Kidney tubule cell (primary cell): ENCODE results near the gene TMCC2.

Experiments used
- DNase-seq: peaks from one replicate; pipeline ENCODE4 v3.0.0-alpha.2; 2018; ENCODE audit warnings: low spot score

The TMCC2 gene

GRCh38 chr1:205301842-205302588 is 74.3 kb downstream of the TMCC2 start:
- peak; percentile 61 for DNase-seq

DNA sequence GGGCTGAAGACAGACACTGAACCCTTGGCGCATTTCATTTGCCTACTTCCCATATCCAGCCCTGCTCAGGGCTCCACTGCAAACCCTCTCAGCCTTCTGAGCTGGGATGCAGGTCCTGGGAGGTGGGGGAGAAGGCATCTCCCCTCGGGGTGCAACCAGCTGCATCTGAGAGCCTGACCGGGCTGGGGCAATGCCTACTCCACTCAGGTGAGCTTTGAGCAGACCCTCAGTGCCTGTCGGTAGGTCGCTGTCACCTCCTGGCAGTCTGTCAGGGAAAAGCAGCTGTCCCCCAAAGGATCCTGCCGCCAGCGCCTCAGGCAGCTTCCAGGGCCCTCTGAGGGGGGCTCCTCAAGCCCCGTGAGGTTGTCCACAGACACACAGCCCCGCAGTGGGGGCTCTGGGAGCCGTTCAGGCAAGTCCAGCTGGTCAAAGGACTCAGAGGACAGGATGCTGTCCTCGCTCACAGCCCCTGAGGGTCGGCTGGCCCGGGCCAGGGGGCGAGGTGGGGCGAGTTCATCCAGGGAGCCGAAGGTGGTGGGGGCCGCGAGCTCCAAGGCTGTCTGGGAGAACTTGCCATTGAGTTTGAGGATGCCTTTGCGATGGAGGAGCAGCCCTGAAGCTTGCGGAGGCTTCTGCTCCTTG is 75.6 kb downstream of the TMCC2 start:
- no peak for DNase-seq

DNA sequence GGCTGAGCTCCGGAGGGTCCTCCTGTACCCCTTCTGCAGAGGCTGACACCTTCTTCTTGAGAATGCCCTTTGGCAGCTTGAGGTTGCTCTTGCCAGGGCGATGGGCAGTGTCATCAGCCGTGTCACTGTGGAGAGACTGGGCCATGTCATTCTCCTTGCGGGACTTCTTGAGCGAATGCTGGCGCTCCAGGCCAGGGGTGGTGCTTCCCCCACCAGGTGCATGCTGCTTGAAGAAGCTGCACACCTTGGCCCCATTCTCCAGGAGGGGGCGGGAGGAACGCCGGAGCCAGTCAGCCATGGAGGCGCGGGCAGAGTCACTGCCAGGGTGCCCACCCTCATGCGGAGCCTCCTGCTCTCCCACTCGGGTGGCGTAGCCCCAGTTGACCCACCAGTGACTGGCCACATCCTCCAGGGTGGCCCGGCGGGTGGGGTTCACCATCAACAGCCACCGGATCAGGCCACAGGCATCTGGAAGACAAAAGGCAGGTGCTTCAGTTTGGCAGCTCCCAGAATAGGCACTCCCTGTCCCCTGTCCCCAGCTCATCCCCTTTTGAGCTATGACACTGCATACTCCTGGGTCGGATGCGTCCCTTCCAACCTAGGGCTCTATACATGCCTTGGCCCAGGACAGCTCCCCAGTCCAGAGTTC is 76.4 kb downstream of the TMCC2 start:
- no peak for DNase-seq

GRCh38 chr1:205304695-205305070 is 76.9 kb downstream of the TMCC2 start:
- DNase-seq, result no peak

DNA sequence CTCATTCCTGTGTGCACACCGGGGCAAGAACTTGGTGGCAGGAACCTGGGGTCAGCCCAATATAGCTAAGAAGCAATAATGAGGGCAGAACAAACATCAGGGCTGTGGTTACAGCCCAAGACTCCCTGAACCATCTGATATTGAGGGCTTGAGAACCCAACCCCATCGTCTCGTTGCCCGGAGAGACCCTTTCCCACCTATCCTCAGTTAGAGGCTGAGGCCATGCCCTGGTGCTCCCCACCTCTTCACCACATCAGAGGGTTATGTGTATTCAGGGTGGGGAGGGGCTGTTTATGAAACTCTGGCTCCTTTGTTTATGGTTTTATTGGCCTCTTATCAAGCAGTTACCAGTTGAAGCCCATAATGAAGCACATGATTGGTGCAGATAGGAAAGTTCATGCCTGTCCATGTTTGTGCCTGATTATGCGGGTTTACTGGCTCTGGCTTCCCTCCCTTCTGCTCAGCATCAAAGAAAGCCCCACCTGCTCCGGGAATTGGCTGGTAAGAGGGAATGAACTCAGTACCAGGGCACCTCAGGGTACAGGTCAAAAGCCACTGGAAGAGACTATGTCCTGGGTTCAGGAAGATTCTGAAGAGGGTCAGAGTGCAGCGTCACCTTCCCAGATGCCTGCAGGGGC is 79.3 kb downstream of the TMCC2 start:
- DNase-seq, result no peak

- peak; percentile 36 for DNase-seq
Observed at GRCh38 chr1:205309741-205310140, 82.0 kb downstream of the TMCC2 start.

DNA sequence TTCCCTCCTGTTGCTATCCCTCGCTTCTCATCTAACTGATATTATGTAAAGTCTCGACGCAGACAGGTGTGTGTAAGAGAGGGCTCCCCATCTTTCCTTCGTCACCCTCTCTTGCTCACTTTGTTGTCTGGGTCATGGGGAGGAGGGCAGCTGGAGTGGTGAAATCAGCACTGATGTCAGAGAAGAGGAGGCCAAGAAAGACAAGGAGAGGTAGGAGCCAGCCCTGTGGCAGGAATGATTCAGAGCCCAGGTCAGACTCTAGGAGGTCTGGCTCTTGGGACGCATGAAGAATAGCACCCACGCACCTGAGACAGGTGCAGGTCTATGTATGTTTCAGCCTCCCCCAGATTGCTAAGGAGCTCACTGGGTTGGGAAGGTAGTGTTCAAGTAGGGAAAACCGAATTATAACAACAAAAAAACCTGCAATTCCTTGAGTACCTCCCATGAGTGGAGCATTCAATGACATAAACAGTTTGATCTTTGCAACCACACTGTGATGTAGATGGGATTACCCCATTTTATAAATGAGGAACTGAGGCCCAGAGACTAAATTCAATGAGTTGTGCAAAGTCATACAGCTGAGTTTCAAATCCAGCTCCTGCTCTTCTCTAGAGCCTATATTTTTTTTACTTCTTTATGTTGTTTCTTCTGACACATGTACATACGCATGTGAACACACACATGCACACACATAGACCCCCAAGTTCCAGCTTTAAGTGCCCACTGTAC is 83.4 kb downstream of the TMCC2 start:
- peak; percentile 36 for DNase-seq

DNA sequence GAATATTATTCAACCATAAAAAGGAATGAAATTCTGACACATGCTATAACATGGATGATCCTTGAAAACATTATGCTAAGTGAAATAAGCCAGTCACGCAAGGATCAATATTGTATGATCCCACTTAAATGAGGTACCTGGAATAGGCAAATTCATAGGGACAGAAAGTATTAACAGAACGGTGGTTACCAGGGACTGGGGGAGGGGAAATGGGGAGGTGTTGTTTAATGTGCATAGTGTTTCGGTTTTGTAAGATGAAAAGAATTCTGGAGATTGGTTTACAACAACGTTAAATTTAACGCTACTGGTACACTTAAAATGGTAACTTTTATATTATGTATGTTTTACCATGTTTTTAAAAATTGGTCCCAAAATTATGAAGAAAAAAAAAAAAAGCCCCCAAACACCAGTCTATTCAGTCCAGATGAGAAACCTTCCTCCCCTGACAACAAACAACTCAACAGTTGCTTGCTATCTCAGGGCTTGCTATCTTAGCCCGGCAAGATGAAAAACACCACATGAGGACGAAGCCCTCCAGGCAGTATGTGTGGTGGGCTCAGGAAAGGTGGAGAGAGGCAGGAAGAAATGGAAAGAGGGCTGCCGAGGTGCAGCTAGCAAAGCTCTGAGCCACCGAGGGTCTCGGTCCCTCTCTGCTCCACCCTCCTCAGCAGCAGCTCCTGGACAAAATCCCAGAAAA is 85.3 kb downstream of the TMCC2 start:
- DNase-seq, result no peak

GRCh38 chr1:205313563-205314308 is 86.0 kb downstream of the TMCC2 start:
- DNase-seq, result peak; percentile 80

DNA sequence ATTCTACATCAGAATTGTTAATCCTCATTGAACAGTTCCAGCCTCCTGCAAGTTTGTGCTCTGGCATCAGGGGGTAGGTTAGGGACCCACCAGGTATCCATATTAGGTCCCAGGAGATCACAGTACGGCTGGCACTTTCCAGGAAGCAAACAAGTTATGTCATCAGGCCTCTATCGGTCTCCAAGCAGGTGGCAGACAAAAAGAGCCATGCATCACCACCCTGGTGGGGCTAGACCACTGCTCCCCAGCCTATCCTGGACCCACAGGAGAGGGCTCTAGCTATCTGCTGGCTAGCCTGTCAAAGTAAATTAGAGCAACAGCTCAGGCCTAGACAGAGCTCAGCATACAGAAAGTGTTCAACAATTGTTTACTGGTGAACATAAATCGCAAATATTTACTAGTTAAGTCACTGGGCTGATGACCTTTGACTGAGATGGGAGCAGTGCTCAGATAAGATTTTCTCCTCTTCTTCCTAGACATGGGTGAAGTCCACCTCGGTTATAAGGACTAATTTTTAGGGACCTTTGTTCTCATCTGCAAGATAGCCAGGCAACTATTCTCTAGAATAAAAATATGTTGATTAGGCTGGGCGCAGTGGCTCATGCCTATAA is 87.4 kb downstream of the TMCC2 start:
- peak; percentile 42 for DNase-seq

GRCh38 chr1:205316161-205316566 is 88.4 kb downstream of the TMCC2 start:
- peak; percentile 58 for DNase-seq

GRCh38 chr1:205317311-205317917 is 89.7 kb downstream of the TMCC2 start:
- peak; percentile 83 for DNase-seq

GRCh38 chr1:205318231-205318991 is 90.7 kb downstream of the TMCC2 start:
- DNase-seq, result peak; percentile 60

DNA sequence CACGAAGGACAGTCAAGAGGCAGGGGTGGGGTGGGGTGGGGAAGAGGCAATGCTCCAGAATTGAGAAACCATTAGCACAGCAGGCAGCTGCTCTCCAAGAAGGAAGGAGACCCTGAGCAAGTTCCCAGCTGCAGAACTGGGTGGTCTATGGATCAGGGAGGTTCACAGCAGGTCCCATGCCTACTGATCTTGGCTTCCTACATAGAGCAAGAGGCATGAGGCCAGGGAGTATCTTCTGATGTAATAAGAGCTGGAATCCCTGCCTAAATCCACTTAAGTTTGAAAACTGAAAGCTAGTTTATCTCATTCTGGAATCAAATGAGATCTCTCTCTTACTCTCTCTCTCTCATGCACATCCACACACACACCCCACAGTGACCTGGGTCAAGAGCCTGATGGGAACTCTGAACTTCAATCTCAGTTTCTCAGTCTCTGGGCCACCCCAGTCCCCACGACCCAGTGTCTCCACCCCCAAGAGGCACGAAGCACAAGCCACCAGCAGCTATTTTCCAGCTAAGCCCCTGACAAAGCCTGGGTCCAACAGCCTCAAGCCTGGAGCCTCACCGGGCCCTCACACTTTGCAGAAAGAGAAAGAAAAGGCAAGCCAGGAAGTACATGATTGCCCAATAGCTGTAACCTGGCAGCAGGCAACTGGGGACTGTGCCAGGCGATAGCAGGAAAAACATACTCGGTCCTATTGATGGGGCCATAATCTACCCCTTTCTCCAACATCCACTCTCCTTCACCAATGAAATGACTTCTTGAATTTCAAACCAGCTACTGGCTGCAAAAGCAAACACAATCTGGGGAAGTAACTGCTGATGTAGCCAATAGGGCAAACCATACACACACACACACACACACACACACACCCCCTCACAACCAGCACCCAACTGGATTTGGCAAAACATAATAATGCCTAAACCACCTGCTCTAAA is 91.6 kb downstream of the TMCC2 start:
- DNase-seq, result peak; percentile 59

DNA sequence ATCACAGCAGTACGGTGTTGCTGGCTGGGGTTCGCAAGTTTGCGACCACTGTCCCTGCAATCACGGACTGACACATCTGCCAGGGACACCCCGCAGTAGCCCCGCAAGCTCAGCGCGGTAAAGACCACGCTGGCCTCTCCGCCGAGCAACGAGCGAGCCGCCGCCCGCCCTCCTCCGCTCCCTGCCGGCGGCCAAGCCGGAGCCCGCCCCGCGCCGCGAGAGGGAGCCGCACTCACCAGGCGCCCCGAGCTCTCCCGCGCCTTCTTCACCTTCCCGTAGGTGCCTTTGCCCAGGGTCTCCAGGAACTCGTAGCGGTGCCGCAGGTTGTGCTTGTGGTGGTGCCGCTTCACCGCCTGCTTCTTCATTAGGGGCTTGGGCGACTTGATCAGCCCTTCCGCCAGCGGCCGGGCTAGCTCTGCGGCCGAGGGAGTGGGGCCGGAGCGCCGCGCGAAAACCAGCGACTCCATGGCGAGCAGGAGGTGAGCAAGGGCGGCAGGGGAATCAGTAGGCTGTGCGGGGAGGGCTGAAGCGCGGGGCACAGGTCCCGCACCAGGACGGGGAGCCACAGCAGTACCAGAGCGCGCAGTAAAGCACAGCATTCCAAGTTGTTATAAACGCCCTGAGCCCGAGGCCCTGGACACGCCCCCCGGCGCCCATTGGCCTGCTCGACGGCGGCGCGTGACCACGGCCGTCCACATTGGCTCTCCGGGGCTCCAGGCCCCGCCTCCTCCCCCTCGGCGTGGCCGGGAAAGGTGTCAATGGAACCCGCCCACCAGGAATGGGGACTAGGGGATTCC is 93.6 kb downstream of the TMCC2 start, which contains the start of gene NUAK2:
TSS of gene NUAK2 (minus strand) at position 584 of the 797 bp plus-strand sequence. CDS start at position 467, 117 bp downstream.
- DNase-seq, result peak; percentile 97

DNA sequence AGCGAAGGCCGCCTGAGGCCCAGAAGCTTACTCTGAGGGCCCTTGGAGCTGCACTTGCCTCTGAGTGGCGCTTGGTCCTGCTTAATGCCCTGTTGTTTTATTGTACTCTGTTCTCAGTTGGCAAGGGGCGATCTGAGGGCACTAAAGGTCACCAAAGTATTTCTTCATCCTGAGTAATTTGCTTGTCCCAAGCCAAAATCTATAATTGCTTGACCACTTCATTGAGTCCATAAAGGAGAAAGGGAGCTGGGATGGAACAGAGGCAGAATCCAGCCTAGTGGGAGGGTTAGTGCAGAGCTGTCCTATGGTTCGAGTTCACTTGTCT is 94.2 kb downstream of the TMCC2 start:
- DNase-seq, result no peak
